CD4-positive, alpha-beta T cell (primary cell): ENCODE results near the gene PTGES2. TPM values are rescaled to one million over a fixed set of nuclear protein-coding genes. Genes with fewer than 3 reads are reported as not detected.

Experiments
- ATAC-seq: fragments of 200-7000 bp; cut with Tn5 transposase; one replicate; pipeline ENCODE4 v1.10.0; 2022; ENCODE audit warnings: mild to moderate bottlenecking; ENCODE audit not compliant: poor library complexity
- CTCF ChIA-PET: fragments of 350-600 bp; sonication (Branson Sonifier 250); formaldehyde crosslinking; loops from one replicate; lab custom pipeline; 2021; ENCODE audit warnings: antibody characterized with exemption, inconsistent platforms; lab: Charles Lee
- POLR2A ChIA-PET: fragments of 350-600 bp; sonication (Branson Sonifier 250); formaldehyde crosslinking; loops from one replicate; lab custom pipeline; 2021; ENCODE audit warnings: antibody characterized with exemption, inconsistent platforms; lab: Charles Lee
- DNase-seq, 14 experiments: peaks; one replicate each; pipeline ENCODE4 v3.0.0-alpha.2; 2013 to 2020; ENCODE audit warnings: mixed read lengths in 2 of 14
- H3K27ac ChIP-seq, 2 donors: one replicate each; pipeline versions ENCODE4 v1.5.1 to v1.7.0; 2013; ENCODE audit warnings: low read length in 2 of 2, low read depth in 1 of 2, mild to moderate bottlenecking in 1 of 2
- H3K27me3 ChIP-seq, 2 experiments: 1 replicate in 1 of 2; 2 replicates in 1 of 2; pipeline versions ENCODE4 v1.6.1 to v1.7.0; 2013; ENCODE audit warnings: low read length in 2 of 2, control low read depth in 1 of 2, mild to moderate bottlenecking in 1 of 2, moderate library complexity in 1 of 2; ENCODE audit not compliant: insufficient read depth in 2 of 2, control insufficient read depth in 1 of 2
- H3K36me3 ChIP-seq: one replicate; pipeline ENCODE4 v1.6.1; 2013; ENCODE audit warnings: low read length, control low read depth; ENCODE audit not compliant: insufficient read depth
- H3K4me1 ChIP-seq: one replicate; pipeline ENCODE4 v1.6.1; 2013; ENCODE audit warnings: low read length, control low read depth; ENCODE audit not compliant: insufficient read depth
- H3K4me3 ChIP-seq: one replicate; pipeline ENCODE4 v1.5.1; 2013; ENCODE audit warnings: mild to moderate bottlenecking, low read length, moderate library complexity
- H3K9me3 ChIP-seq, 2 experiments: 1 replicate in 1 of 2; 2 replicates in 1 of 2; pipeline versions ENCODE4 v1.6.1 to v1.7.0; 2013; ENCODE audit warnings: low read length in 2 of 2, mild to moderate bottlenecking in 2 of 2, control low read depth in 1 of 2, moderate library complexity in 1 of 2; ENCODE audit not compliant: control insufficient read depth in 1 of 2, insufficient read depth in 1 of 2
- H3K27ac Mint-ChIP-seq: one replicate; pipeline ENCODE4 v1.8.0; 2020; ENCODE audit warnings: mixed read lengths
- H3K27me3 Mint-ChIP-seq: one replicate; pipeline ENCODE4 v1.8.0; 2021; ENCODE audit warnings: mixed read lengths
- H3K36me3 Mint-ChIP-seq: one replicate; pipeline ENCODE4 v1.8.0; 2021; ENCODE audit warnings: low read depth, mixed read lengths
- H3K4me1 Mint-ChIP-seq: one replicate; pipeline ENCODE4 v1.8.0; 2021; ENCODE audit warnings: low read depth, mixed read lengths
- H3K4me3 Mint-ChIP-seq: one replicate; pipeline ENCODE4 v1.8.0; 2020; ENCODE audit warnings: mild to moderate bottlenecking, mixed read lengths
- H3K9me3 Mint-ChIP-seq: one replicate; pipeline ENCODE4 v1.8.0; 2020; ENCODE audit warnings: mixed read lengths
- intact Hi-C, 2 experiments: fragments of 100-400 bp; cut with DNase I in 1 of 2; cut with micrococcal nuclease in 1 of 2; formaldehyde crosslinking; loops; one replicate each; pipeline versions ENCODE4 v1.15.1 to v1.9.0; 2023 to 2025; cut with DNase I, micrococcal nuclease
- total RNA-seq, 174 experiments: library from RNA in 2 of 174; stranded (reverse) in 2 of 174; gene quantifications; one replicate each; pipeline ENCODE4 v1.2.3 and lab custom pipeline; 2021 to 2026
- TF ChIP-seq, protein P1 (sequence below): fragments of 200-600 bp; IDR thresholded peaks from one replicate; pipeline ENCODE4 v1.8.0; 2022; ENCODE audit warnings: antibody characterized with exemption, mild to moderate bottlenecking

PTGES2 gene
- total RNA-seq, 2 experiments from 2014 or later, result 43.7 to 43.8 TPM

DNA sequence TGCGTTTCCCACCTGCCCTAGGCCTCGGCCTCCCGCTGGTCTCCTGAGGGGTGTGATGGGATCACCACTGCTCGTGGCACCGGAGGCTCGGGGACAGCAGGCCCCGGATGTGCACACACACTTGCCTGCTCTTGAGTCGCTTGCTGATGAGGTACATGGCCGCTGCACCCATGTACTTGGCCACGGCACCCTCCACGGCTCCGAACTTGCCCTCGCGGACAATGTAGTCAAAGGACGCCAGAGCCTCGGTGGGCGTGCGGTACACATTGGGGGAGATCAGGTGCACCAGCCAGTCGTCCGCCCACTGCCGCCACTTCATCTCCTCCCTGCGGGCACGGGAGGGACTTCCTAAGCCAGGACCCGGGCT, 4.7 kb downstream of the PTGES2 start:
- no peak for DNase-seq
- ATAC-seq, result no peak
- no peak overlapping the region for H3K27ac Mint-ChIP-seq
- H3K36me3 Mint-ChIP-seq, result peaks cover 26% of the 10 kb centered on the region
- Histone ChIP-seq H3K9me3 (no peaks in the 10 kb centered on the region), H3K36me3 (peaks cover 35% of the 10 kb centered on the region), H3K27me3 (no peaks in the 10 kb centered on the region), H3K27ac (no peak overlapping the region), H3K4me1 (peaks cover 34% of the 10 kb centered on the region), H3K4me3 (no peak overlapping the region)
- H3K27me3 Mint-ChIP-seq, result no peaks in the 10 kb centered on the region
- no peaks in the 10 kb centered on the region for H3K9me3 Mint-ChIP-seq
- intact Hi-C loops, result loop anchor here in 1 of 2 experiments (10.0 kb wide), 1 partner anchor 202 kb away; the partner anchor contains the start of genes COQ4 and TRUB2
- CTCF ChIA-PET, result no interaction called here
- POLR2A ChIA-PET, result interaction anchor here (0.7 kb wide), 1 partner anchor 21 kb away, joined by 3 read pairs; no protein-coding TSS in a partner anchor
- TF ChIP-seq, protein P1, sequence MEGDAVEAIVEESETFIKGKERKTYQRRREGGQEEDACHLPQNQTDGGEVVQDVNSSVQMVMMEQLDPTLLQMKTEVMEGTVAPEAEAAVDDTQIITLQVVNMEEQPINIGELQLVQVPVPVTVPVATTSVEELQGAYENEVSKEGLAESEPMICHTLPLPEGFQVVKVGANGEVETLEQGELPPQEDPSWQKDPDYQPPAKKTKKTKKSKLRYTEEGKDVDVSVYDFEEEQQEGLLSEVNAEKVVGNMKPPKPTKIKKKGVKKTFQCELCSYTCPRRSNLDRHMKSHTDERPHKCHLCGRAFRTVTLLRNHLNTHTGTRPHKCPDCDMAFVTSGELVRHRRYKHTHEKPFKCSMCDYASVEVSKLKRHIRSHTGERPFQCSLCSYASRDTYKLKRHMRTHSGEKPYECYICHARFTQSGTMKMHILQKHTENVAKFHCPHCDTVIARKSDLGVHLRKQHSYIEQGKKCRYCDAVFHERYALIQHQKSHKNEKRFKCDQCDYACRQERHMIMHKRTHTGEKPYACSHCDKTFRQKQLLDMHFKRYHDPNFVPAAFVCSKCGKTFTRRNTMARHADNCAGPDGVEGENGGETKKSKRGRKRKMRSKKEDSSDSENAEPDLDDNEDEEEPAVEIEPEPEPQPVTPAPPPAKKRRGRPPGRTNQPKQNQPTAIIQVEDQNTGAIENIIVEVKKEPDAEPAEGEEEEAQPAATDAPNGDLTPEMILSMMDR, result no peak
- no peak overlapping the region for H3K4me3 Mint-ChIP-seq
- peaks cover 22% of the 10 kb centered on the region for H3K4me1 Mint-ChIP-seq

GRCh38 chr9:128121924-128122808, 5.4 kb downstream of the PTGES2 start:
- Mint-ChIP-seq H3K36me3 (peaks cover 28% of the 10 kb centered on the region), H3K4me1 (peaks cover 25% of the 10 kb centered on the region), H3K27ac (no peak overlapping the region), H3K27me3 (no peaks in the 10 kb centered on the region), H3K4me3 (no peak overlapping the region), H3K9me3 (no peaks in the 10 kb centered on the region)
- Histone ChIP-seq H3K4me1 (peaks cover 38% of the 10 kb centered on the region), H3K9me3 (no peaks in the 10 kb centered on the region), H3K4me3 (no peak overlapping the region), H3K27ac (no peak overlapping the region), H3K27me3 (no peaks in the 10 kb centered on the region), H3K36me3 (peaks cover 35% of the 10 kb centered on the region)
- no peak for DNase-seq
- TF ChIP-seq, protein P1, result no peak
- intact Hi-C loops, result loop anchor here in 1 of 2 experiments (10.0 kb wide), 1 partner anchor 203 kb away; the partner anchor contains the start of genes COQ4 and TRUB2
- ChIA-PET CTCF (no interaction called here), POLR2A (no interaction called here)
- no peak for ATAC-seq

GRCh38 chr9:128121466-128121810, 6.1 kb downstream of the PTGES2 start:
- Mint-ChIP-seq H3K4me1 (peaks cover 25% of the 10 kb centered on the region), H3K4me3 (no peak overlapping the region), H3K27ac (no peak overlapping the region), H3K27me3 (no peaks in the 10 kb centered on the region), H3K36me3 (peaks cover 28% of the 10 kb centered on the region), H3K9me3 (no peaks in the 10 kb centered on the region)
- POLR2A ChIA-PET, result no interaction called here
- H3K9me3 ChIP-seq, result no peaks in the 10 kb centered on the region
- H3K36me3 ChIP-seq, result peaks cover 35% of the 10 kb centered on the region
- TF ChIP-seq, protein P1, result no peak
- H3K27me3 ChIP-seq, result no peaks in the 10 kb centered on the region
- no peak for DNase-seq
- H3K4me1 ChIP-seq, result peaks cover 31% of the 10 kb centered on the region
- intact Hi-C loops, result loop anchor here in 1 of 2 experiments (10.0 kb wide), 1 partner anchor 203 kb away; the partner anchor contains the start of genes COQ4 and TRUB2
- no peak overlapping the region for H3K4me3 ChIP-seq
- CTCF ChIA-PET, result no interaction called here
- no peak overlapping the region for H3K27ac ChIP-seq
- ATAC-seq, result no peak
